Stimulated activated CD4-positive, alpha-beta T cell treated with anti-CD3 and anti-CD28 coated beads, Interleukin-15, amount 100 ng/mL, for 24 hours (primary cell): ENCODE results near the gene NUBPL.
"Not testable (repeated sequence)": the region's sequence is repeated elsewhere in the genome, so short reads cannot be mapped to it uniquely, and the experiment has no call there.

ENCODE experiments used
- DNase-seq: peaks from one replicate; pipeline ENCODE4 v3.0.0-alpha.2; 2020

The NUBPL gene

GRCh38 chr14:31749275-31749674 is 188.1 kb downstream of the NUBPL start:
- no peak for DNase-seq

DNA sequence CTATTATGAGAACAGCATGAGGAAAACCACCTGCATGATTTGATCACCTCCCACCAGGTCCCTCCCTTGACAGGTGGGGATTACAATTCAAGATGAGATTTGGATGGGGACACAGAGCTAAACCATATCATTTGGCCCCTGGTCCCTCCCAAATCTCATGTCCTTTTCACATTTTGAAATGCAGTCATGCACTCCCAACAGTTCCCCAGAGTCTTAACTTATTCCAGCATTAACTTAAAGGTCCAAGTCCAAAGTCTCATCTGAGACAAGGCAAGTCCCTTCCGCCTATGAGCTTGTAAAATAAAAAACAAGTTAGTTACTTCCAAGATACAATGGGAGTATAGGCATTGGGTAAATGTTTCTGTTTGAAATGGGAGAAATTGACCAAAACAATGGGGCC is 189.8 kb downstream of the NUBPL start:
- not testable (repeated sequence) for DNase-seq

GRCh38 chr14:31752867-31753661 is 191.9 kb downstream of the NUBPL start:
- DNase-seq: peak; percentile 1

GRCh38 chr14:31758941-31759340 is 197.7 kb downstream of the NUBPL start:
- no peak for DNase-seq

DNA sequence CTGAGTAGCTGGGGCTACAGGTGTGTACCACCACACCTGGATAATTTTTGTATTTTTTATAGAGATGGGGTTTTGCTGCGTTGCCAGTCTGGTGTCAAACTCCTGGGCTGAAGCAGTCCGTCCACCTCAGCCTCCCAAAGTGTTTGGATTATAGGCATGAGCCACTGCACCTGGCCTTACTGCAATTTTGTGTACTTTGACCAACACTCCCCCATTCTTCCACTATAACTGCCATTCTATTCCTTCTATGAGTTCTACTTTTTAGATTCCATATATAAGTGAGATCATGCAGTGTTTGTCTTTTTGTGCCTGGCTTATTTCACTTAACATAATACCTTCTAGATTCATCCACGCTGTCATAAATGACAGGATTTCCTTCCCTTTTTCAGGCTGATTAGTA is 199.1 kb downstream of the NUBPL start:
- DNase-seq: no peak

- DNase-seq: no peak
Measured at GRCh38 chr14:31761325-31761724, 200.1 kb downstream of the NUBPL start.

- DNase-seq: no peak
Measured at GRCh38 chr14:31763041-31763440, 201.8 kb downstream of the NUBPL start.

DNA sequence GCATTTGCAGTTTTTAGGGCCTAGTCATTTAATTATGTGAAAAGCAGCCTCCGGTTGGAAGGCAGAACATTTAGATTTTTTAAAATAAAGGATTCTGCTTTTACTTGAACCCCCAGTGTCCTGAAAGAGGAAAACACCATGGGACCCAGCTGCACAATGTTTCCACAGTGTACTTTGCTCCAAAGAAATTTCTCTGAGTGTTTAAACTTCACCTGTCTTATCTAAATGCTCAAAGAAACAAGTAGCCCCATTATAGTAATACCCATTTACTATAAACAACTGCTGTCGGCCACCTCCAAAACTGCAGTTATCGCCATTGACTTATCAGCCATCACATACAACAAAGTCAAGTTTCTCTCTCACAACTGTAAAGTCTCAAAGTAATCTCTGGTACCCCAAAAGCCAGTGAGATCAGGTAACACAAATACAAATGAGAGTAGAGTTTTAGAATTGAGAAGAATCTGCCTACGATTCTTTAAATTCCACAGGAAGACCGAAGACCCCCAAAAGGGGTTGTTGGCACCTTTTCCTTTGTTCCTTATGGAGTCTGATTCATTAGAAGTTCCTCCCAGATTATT is 205.2 kb downstream of the NUBPL start:
- DNase-seq: no peak

- no peak for DNase-seq
Measured at GRCh38 chr14:31768355-31768754, 207.2 kb downstream of the NUBPL start.

DNA sequence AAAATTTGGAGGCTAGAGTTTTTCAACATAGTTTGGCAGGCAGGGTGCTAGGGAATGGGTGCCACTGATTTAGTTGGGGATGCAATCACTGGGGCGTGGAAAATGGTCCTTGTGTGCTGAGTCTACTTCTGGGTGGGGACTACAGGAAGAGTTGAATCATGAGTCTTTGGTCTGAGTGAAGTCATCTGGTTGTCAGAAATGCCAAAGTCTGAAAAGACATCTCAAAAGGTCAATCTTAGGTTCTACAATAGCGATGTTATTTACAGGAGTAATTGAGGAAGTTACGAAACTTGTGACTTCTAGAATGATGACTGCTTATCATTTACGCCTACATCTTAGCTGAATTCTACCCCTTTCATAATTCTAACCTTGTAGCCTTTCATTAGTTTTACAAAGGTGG is 209.1 kb downstream of the NUBPL start:
- no peak for DNase-seq

GRCh38 chr14:31774567-31774966 is 213.4 kb downstream of the NUBPL start:
- DNase-seq: no peak

GRCh38 chr14:31777312-31777711 is 216.1 kb downstream of the NUBPL start:
- DNase-seq: no peak

DNA sequence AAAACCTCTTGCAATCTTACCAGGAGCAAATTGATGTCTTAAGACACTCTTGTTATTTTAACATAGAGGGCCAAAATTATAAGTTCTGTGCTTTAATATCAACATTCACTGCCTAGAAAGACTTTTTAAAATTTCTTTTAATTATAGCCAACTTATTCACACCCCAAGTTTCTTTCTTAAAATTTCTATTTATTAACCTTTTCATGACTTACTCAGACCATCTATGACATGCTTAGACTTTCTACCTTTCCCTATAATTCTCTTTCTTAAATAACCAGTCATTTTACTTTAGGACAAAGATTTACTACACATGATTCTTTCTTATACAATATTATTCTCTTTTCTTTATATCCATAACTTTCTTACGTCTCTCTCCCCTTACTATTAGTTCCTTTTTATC is 220.4 kb downstream of the NUBPL start:
- DNase-seq: no peak

DNA sequence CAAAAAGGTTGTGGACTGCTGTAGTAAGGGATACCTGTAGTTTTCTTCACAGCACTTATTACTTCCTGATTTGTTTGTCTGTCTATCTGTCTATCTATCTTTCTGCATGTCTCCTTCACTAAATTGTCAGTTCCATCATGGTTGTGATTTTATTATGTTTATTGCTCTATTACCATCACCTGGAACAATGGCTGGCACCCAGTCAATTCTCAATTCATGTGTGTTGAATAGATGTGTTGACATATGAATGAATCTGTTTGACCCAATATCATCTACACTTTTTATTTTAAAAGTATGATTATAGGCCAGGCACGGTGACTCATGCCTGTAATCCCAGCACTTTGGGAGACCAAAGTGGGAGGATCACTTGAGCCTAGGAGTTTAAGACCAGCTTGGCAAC is 224.4 kb downstream of the NUBPL start:
- DNase-seq: no peak

DNA sequence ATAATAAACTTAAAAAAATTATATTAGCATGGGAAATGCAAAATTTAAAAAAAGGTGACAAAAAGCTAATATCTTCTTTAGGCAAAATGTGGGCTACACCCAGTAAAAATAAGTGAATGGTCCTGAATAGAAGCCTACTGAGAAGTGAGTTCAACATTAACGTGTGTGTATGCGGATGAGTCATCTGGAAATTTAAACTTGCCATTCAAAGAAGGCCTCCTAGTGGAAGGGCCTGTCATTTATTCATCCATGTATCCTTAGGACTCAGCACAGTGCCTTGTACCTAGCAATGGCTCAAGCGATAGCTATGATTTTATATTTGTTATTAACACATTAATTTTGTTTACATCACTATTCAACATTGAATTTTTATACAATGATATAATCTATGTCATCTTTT is 226.2 kb downstream of the NUBPL start:
- no peak for DNase-seq

DNA sequence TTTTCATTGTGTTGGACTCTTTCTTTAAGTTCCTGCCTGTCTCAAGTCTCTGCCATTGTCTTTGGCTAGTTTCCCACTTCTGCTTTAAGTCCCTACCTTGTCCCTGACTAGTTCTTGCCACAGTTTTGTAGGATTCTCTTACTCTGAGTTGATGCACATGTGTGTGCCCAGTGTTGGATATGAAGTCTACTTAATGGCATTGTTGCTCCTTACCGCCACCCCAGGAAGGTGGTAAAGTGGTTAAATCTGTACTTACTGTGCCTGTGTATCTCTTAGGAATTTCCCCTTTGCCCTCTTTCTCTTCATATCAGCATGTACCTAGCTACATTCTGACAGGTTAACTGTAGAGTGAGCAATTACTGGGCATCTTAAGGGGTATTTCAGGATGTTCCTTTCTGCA is 227.1 kb downstream of the NUBPL start:
- DNase-seq: no peak

DNA sequence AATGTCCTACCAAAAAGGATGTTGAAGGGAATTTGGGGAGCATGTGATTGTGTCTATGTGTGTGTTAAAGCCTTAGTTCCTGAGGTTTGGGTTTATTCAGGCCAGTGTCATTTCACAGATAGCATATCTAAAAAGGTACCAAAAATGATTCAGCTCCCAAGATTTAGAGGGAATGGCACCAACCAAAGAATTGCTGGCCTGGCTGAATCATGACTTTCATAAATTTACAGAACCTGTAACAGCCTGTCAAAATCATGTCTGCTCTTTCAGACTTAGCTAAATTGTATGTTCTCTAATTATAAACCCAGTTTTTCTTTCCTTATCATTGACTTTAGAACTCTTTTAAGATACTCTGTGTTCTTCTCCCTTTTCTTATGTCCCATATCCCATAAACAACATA is 231.5 kb downstream of the NUBPL start:
- DNase-seq: no peak

DNA sequence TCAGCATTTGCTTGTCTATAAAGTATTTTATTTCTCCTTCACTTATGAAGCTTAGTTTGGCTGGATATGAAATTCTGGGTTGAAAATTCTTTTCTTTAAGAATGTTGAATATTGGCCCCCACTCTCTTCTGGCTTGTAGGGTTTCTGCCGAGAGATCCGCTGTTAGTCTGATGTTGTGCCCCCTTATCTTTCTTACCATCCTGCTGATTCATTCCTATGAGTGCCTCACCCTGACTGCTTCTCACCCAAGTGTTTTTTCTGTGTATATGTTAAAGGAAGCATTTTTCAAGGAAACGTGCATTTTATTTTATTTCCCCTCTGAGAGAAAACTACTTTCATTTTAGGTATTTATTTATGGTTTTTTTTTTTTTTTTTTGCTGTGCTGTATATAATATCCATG is 236.7 kb downstream of the NUBPL start:
- DNase-seq: not testable (repeated sequence)

DNA sequence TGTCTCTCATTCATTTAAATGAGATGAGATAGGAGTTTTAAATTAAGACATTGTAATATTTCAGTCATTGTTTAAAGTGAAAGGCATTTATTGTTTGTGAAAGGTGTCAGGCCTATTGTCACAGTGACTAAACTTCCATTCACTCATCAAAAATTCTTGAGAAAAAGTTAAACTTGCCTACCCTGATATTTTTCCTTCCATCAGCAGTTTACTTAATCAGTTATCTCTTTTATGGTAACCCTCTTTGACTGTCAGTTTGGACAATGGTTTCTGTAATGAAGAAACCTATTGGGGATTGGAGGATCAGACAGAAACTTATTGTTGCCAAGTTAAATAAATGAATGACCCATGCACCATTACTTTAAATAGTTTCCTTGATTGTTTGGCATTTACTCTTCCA is 241.6 kb downstream of the NUBPL start:
- DNase-seq: no peak

- no peak for DNase-seq
Measured at GRCh38 chr14:31806249-31806648, 245.0 kb downstream of the NUBPL start.

DNA sequence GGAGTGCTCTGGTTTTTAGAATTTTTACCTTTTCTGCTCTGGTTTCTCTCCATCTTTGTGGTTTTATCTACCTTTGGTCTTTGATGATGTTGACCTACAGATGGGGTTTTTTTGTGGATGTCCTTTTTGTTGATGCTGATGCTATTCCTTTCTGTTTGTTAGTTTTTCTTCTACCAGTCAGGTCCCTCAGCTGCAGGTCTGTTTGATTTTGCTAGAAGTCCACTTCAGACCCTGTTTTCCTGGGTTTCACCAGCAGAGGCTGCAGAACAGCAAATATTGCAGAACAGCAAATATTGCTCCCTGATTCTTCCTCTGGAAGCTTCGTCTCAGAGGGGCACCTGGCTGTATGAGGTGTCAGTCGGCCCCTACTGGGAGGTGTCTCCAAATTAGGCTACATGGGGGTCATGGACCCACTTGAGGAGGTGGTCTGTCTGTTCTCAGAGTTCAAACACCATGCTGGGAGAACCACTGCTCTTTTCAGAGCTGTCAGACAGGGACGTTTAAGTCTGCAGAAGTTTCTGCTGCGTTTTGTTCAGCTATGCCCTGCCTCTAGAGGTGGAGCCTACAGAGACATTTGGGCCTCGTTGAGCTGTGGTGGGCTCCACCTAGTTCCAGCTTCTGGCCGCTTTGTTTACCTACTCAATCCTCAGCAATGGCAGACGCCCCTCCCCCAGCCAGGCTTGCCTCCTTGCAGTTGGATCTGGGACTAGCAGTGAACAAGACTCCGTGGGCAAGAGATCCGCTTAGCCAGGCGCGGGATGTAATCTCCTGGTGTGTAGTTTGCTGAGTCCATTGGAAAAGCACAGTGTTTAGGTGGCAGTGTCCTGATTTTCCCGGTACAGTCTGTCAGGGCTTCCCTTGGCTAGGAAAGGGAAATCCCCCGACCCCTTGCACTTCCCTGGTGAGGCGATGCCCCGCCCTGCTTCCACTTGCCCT is 250.8 kb downstream of the NUBPL start:
- DNase-seq: not testable (repeated sequence)

GRCh38 chr14:31813724-31814490 is 252.7 kb downstream of the NUBPL start:
- not testable (repeated sequence) for DNase-seq

DNA sequence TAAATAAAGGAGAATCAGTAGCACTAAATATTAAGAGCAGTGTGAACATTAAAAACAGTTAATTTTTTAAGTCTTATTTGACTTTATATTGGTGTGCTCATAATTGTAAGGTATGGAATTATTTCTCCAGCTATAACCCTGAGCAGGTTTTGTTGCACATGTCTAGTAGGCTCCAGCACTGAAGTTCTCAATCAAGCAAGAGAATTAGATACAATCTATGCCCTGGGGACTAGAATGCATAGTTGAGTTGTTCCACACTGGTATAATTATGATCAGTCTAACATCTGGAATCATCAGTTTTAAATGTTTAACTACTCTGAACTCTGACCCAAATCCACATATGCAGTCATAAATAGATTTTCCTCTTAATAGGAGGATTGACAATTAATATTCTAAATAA is 258.1 kb downstream of the NUBPL start:
- DNase-seq: no peak
